PC-3 (cell line): ENCODE results near the gene ACAD8.

Experiments
- CTCF ChIP-seq: fragments of 300-600 bp; sonication (generic); conservative IDR thresholded peaks from 2 replicates; pipeline ENCODE4 v1.5.1; 2017; ENCODE audit warnings: antibody characterized with exemption, low read depth, mild to moderate bottlenecking, low read length
- EZH2 ChIP-seq: fragments of 300-600 bp; sonication (generic); IDR thresholded peaks from one replicate; pipeline ENCODE4 v1.6.1; 2017; ENCODE audit warnings: antibody characterized with exemption, mild to moderate bottlenecking, low read length; ENCODE audit not compliant: unreplicated experiment
- EZH2phosphoT487 ChIP-seq: fragments of 300-600 bp; sonication (generic); IDR thresholded peaks from 2 replicates; pipeline ENCODE4 v1.6.1; 2018; ENCODE audit warnings: mild to moderate bottlenecking, antibody characterized with exemption, low read length, borderline replicate concordance

- no peak for TF ChIP-seq CTCF
- no peak for TF ChIP-seq EZH2
- TF ChIP-seq EZH2phosphoT487 = no peak
These were observed 37.3 kb downstream of the ACAD8 start for GRCh38 chr11:134290646-134291045.
